SK-N-MC (cell line): ENCODE results near the gene WNT4.

Source experiments
- EZH2 ChIP-seq: fragments of 200-600 bp; sonication (generic); IDR thresholded peaks from one replicate; pipeline ENCODE4 v1.6.1; 2017; ENCODE audit warnings: antibody characterized with exemption
- FOXP2 ChIP-seq: optimal IDR thresholded peaks from 2 replicates; pipeline ENCODE3; 2011; ENCODE audit warnings: mild to moderate bottlenecking, moderate library complexity; ENCODE audit not compliant: insufficient read depth; ENCODE audit errors: extremely low read length, control extremely low read depth
- POLR2AphosphoS5 ChIP-seq: IDR thresholded peaks from 2 replicates; pipeline ENCODE4 v1.6.1; 2012; ENCODE audit warnings: mild to moderate bottlenecking, low read depth, low read length, borderline replicate concordance

GRCh38 chr1:22163564-22163963 lies 20.7 kb upstream of the WNT4 start:
- TF ChIP-seq EZH2 (no peak), POLR2AphosphoS5 (no peak), FOXP2 (no peak)
